KMS-11 (cell line): ENCODE data around the gene COX8A.

ENCODE experiments used
- H2AFZ ChIP-seq: fragments of 200-600 bp; sonication (generic); 2 replicates; pipeline ENCODE4 v1.6.1; 2016; ENCODE audit warnings: antibody characterized with exemption, mixed run types, low read depth
- H3K27ac ChIP-seq: fragments of 200-600 bp; sonication (generic); 2 replicates; pipeline ENCODE4 v1.6.1; 2016; ENCODE audit warnings: mild to moderate bottlenecking, mixed run types
- H3K27me3 ChIP-seq: fragments of 200-600 bp; sonication (generic); 2 replicates; pipeline ENCODE4 v1.6.1; 2017; ENCODE audit warnings: mild to moderate bottlenecking, low read depth, mixed run types, moderate library complexity; ENCODE audit not compliant: insufficient read depth
- H3K36me3 ChIP-seq: fragments of 200-600 bp; sonication (generic); 2 replicates; pipeline ENCODE4 v1.6.1; 2017; ENCODE audit warnings: mild to moderate bottlenecking, mixed run types; ENCODE audit not compliant: insufficient read depth
- H3K4me1 ChIP-seq: fragments of 200-600 bp; sonication (generic); 2 replicates; pipeline ENCODE4 v1.6.1; 2016; ENCODE audit warnings: mild to moderate bottlenecking, low read depth, mixed run types; ENCODE audit not compliant: poor library complexity, severe bottlenecking
- H3K4me2 ChIP-seq: fragments of 200-600 bp; sonication (generic); 2 replicates; pipeline ENCODE4 v1.7.0; 2016; ENCODE audit warnings: mild to moderate bottlenecking, mixed run types
- H3K4me3 ChIP-seq: fragments of 200-600 bp; sonication (generic); IDR thresholded peaks from 2 replicates; pipeline ENCODE4 v1.6.1; 2017; ENCODE audit warnings: low read depth, low read length, mixed read lengths; ENCODE audit not compliant: insufficient read depth
- H3K79me2 ChIP-seq: fragments of 200-600 bp; sonication (generic); 2 replicates; pipeline ENCODE4 v1.6.1; 2016; ENCODE audit warnings: low read depth, mixed run types; ENCODE audit not compliant: insufficient read depth
- H3K9ac ChIP-seq: fragments of 200-600 bp; sonication (generic); 2 replicates; pipeline ENCODE4 v1.6.1; 2016; ENCODE audit warnings: mild to moderate bottlenecking, mixed run types
- H4K20me1 ChIP-seq: fragments of 200-600 bp; sonication (generic); 2 replicates; pipeline ENCODE4 v1.6.1; 2016; ENCODE audit warnings: mild to moderate bottlenecking, mixed run types; ENCODE audit not compliant: insufficient read depth
- TF ChIP-seq, protein P1 (sequence below): fragments of 200-600 bp; sonication (generic); conservative IDR thresholded peaks from 2 replicates; pipeline ENCODE4 v1.6.1; 2017; ENCODE audit warnings: low read depth, mild to moderate bottlenecking, antibody characterized with exemption, low read length, moderate library complexity, mixed read lengths

Gene COX8A, protein sequence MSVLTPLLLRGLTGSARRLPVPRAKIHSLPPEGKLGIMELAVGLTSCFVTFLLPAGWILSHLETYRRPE

DNA sequence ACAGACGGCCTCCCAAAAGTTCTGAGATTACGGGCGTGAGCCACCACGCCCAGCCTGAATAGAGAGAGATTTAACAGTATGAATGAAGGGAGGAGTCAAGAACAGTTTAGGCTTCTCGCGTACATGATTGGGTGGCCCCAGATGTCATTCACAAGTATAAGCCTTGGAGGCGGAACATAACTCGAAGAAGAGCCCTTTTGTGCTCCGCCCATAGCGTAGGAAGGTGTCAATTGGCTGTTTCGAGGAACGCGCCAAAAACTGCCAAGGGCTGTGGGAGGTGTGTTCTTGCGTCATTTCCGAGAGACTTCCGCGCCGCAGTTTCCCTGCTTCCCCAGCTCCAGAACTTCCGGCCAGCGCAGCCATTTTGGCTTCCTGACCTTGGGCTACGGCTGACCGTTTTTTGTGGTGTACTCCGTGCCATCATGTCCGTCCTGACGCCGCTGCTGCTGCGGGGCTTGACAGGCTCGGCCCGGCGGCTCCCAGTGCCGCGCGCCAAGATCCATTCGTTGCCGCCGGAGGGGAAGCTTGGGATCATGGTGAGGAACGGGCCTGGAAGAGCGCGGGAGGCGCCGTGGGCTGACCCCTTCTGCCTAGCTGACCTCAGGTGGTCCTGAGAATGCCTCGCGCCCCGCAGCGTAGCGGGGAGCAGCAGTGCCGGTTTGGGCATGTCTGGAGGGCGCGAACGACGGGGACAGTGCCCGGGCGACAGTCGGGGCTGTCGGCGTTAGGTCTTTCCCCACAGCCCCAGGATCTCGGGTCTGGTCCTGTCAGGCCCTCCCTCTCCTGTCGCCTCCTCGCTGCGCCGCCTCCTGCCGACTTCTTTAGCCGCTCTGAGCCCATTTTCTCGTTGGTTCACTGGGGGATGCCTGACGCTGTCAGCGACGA is at the start of gene COX8A:
Gene COX8A (plus strand): TSS at position 362 of the 885 bp plus-strand sequence. CDS start 61 bp downstream, at position 423.
- no peaks in the 10 kb centered on the region for H4K20me1 ChIP-seq
- no peak within 1 kb of the TSS for H3K4me3 ChIP-seq
- peaks cover 13% of the 10 kb centered on the region for H3K4me1 ChIP-seq
- H3K27ac ChIP-seq, result peak within 1 kb of the TSS; percentile 94
- H3K9ac ChIP-seq, result peak within 1 kb of the TSS; percentile 97
- no peaks in the 10 kb centered on the region for H3K36me3 ChIP-seq
- no peaks in the 10 kb centered on the region for H3K27me3 ChIP-seq
- H2AFZ ChIP-seq, result peak within 1 kb of the TSS; percentile 88
- TF ChIP-seq, protein P1, sequence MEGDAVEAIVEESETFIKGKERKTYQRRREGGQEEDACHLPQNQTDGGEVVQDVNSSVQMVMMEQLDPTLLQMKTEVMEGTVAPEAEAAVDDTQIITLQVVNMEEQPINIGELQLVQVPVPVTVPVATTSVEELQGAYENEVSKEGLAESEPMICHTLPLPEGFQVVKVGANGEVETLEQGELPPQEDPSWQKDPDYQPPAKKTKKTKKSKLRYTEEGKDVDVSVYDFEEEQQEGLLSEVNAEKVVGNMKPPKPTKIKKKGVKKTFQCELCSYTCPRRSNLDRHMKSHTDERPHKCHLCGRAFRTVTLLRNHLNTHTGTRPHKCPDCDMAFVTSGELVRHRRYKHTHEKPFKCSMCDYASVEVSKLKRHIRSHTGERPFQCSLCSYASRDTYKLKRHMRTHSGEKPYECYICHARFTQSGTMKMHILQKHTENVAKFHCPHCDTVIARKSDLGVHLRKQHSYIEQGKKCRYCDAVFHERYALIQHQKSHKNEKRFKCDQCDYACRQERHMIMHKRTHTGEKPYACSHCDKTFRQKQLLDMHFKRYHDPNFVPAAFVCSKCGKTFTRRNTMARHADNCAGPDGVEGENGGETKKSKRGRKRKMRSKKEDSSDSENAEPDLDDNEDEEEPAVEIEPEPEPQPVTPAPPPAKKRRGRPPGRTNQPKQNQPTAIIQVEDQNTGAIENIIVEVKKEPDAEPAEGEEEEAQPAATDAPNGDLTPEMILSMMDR, result no peak
- peaks cover 30% of the 10 kb centered on the region for H3K79me2 ChIP-seq
- H3K4me2 ChIP-seq, result peak within 1 kb of the TSS; percentile 69

DNA sequence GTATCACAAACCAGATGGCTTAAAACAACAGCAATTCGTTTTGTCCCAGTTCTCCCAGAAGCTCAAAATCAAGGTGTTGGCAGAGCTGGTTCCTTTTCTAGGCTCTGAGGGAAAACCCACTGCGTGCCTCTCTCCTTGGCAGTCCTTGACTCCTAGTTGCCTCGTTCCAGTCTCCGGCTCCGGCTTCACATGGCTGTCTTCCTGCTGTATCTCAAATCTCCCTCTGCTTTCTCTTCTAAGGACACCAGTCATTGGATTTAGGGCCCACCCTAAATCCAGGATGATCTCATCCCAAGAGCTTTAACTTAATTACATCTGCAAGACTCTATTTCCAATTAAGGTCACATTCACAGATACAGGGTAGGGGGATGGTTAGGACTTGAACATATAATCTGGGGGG is 44.8 kb upstream of the COX8A start:
- Histone ChIP-seq H3K9ac (no peak overlapping the region), H3K27ac (no peak overlapping the region), H4K20me1 (no peaks in the 10 kb centered on the region), H2AFZ (no peak overlapping the region), H3K4me2 (no peak overlapping the region), H3K4me3 (no peak overlapping the region), H3K36me3 (no peaks in the 10 kb centered on the region), H3K79me2 (no peaks in the 10 kb centered on the region), H3K4me1 (no peaks in the 10 kb centered on the region), H3K27me3 (peaks cover 18% of the 10 kb centered on the region; the same call in 1 of the 2 replicates)
- TF ChIP-seq, protein P1, result no peak

DNA sequence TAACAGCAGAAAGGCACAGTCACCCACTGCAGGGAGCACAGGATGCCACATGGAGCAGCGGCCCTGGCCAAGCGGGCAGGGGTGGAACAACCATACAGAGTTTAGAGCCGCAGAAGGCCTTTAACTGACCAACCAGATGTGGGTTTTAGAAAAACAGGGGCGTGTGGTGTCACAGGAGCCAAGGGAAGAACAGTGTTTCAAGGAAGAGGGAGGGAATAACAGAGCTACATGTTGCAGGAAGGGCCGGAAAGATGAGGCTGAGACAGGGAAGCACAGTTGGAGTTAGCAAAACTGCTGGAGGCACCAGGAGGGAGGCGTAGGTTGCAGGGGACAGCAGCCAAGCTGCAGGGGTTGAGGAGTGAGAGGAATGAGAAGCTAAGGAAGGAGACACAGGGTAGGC is 43.4 kb upstream of the COX8A start:
- no peak overlapping the region for H3K4me2 ChIP-seq
- no peaks in the 10 kb centered on the region for H3K36me3 ChIP-seq
- TF ChIP-seq, protein P1, result no peak
- H4K20me1 ChIP-seq, result no peaks in the 10 kb centered on the region
- H3K79me2 ChIP-seq, result no peaks in the 10 kb centered on the region
- no peak overlapping the region for H3K4me3 ChIP-seq
- H3K9ac ChIP-seq, result no peak overlapping the region
- H3K27me3 ChIP-seq, result peaks cover 11% of the 10 kb centered on the region; the same call in 1 of the 2 replicates
- no peaks in the 10 kb centered on the region for H3K4me1 ChIP-seq
- H2AFZ ChIP-seq, result no peak overlapping the region
- no peak overlapping the region for H3K27ac ChIP-seq

DNA sequence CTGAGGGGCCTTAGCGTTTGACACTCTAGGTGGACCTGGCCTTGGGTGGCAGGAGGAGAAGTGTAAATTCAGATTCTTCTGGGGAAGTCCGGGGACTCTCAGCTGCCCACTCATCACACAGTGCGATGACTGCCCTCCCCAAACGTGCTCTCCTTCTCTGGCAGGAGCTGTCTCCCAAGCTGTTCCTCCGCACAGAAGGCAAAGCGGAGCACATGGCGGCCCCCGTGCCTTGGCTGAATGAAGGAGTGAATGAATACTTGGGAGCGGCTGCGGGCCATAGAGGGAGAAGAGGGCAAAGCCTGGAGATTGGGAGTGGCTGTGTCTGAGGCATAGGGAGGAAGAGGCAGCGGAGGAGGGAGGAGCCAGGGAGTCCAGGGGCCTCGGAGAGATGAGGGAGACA is 42.5 kb upstream of the COX8A start:
- H3K79me2 ChIP-seq, result no peaks in the 10 kb centered on the region
- H3K27me3 ChIP-seq, result peaks cover 8% of the 10 kb centered on the region; the same call in 1 of the 2 replicates
- no peaks in the 10 kb centered on the region for H3K4me1 ChIP-seq
- H3K9ac ChIP-seq, result no peak overlapping the region
- no peak overlapping the region for H3K27ac ChIP-seq
- H4K20me1 ChIP-seq, result no peaks in the 10 kb centered on the region
- H3K36me3 ChIP-seq, result no peaks in the 10 kb centered on the region
- no peak overlapping the region for H3K4me2 ChIP-seq
- no peak overlapping the region for H3K4me3 ChIP-seq
- TF ChIP-seq, protein P1, result no peak
- no peak overlapping the region for H2AFZ ChIP-seq
